GOT3 (cell line): Measurements from ENCODE around the gene TBC1D22A.

Source experiments
- DNase-seq: peaks from one replicate; lab custom pipeline; 2025; ENCODE audit warnings: mixed read lengths; lab: John Stamatoyannopoulos, UW

Gene TBC1D22A

DNA sequence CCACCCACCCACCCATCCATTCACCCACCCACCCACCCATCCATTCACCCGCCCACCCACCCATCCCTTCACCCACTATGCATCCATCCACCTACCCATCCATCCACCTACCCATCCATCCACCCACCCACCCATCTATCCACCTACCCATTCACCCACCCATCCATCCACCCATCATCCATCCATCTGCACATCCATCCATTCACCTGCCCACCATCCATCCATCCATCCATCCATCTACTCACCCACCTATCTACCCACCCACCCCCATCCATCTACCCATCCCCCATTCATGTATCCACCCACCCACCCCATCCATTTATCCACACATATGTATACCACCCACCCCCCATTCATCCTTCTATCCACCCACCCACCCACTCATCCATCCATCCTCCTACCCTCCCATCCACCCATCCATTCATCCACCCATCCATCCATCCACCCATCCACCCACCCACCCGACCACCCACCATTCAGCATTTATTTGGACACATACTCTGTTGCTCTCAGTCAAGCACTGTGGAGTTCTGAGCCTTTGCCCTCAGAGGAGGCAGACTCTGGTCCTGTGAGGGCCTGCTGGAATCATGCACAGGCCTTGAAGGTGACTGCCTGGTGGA is 380.1 kb downstream of the TBC1D22A start:
- no peak for DNase-seq

DNA sequence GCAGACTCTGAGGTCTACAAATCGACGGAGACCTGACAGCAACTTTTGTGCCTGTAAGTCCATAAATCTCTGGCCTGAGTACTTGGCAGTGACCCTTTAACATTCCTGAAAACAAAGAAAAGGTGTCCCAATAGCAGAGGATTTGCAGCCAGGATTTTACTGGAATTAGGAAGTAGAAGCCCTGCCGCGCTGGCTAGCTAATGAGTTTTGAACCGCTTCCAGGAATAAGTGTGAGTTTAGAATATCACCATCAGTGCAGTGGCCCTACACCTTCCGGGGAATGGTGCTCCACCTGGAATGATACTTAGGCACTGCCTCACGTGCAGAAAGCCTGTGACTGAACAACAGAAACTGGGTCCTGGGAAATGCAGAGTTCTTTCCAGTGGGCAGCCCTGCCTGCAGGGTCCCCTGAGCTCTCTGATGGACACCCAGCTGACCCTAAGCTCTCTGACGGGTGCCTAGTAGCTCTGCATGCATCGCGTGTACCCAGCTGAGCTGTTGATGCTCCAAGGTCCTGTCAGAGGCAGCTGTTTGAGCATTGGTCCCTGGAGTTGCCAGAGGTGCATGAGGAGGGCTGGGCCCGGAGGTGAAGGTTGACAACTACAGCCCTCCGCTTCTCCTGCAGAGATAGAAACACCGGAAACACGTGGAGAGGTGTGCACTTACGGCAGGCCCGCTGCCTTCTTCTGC is 380.9 kb downstream of the TBC1D22A start:
- no peak for DNase-seq

DNA sequence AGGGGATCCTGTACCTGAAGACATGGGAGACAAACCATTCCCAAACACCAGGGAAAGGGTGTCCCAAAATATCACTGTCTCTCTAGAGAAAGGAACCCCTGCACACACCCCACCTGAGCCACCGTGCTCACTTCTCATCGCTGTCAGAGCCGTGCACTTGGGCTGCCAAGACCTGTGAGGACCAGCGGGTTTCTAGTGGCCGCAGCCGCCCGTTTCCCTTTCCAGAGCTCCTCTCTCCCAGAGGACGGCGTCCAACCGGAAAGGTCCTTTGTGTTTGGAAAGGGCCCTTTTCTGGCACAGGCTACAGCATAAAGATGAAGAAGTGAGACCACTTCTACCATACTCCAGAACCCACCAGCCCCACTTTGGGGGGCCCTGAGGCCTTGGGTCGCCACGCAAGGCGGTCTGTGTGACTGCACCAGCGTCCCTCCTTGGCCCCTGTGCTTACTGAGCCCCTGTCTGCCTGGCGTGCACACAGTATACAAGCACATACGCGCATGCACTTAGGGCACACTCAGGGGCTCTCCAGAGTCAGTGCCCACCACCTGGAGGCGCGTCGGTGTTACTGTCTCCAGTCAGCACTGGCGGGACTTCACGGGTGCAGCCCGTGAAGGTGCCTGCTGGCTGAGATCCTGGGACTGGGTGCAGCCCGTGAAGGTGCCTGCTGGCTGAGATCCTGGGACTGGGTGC is 381.8 kb downstream of the TBC1D22A start:
- no peak for DNase-seq

DNA sequence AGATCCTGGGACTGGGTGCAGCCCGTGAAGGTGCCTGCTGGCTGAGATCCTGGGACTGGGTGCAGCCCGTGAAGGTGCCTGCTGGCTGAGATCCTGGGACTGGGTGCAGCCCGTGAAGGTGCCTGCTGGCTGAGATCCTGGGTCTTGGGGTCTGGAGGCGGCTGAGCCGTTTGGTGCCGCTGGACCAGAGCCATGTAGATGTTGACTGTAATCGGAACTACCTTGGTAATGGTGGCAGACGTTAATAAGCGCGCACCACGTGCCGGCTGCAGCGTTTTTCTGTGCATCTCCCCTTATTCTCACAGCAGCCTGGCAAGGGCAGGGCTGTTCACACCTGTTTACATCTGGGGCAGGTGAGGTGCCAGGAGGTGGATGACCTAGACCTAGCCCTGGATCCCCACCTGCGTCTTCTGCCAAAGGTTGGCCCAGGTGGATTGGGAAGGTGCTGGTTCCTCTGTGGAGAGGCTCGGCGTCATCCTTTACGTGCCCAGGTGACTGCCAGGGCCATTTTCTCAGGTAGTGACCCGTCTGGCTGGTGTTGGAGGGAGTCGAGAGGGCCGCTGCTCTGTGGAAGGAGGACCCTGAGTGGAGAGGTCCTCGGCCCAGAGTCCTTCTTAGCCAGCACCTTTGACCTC is 382.5 kb downstream of the TBC1D22A start:
- no peak for DNase-seq

- DNase-seq, result no peak
Measured at GRCh38 chr22:47145883-47146282, 383.4 kb downstream of the TBC1D22A start.

DNA sequence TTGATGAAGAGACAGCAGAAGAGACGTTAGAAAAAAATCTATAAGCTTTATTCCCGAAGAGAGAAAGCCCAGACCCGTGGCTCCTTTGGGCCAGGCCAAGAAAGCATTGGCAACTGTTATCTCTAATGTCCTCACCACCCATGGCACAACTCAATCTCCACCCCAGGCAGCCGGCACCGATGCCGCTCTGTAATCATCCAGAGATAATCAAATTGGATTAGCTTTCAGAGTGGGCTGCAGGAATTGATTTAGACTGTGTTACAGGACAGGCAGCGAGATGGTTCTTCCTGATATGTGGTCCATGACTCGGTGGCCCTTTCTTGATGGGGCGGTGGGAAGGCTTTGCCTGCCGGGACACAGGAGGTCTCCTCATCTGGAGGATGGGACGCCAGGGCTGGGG is 383.9 kb downstream of the TBC1D22A start:
- no peak for DNase-seq

DNA sequence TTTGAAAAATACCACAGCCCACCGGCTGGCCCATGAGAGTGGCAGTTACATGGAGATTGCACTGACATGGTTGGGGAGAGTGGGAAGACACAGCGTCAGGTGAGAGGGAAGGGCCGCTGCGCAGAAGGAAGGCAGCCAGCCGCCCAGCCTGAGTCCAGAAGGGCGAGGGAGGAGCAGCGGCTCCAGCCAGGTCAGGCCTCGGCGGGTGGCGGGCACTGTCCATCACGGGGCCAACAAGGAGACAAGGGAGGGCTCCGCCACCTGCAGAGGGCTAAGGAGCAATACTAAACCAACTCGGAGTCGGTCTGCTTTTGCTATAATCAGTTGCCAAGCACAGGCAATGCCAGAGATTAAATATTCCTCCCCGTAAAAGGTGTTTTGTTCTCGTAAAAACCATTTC is 384.5 kb downstream of the TBC1D22A start:
- DNase-seq, result no peak

GRCh38 chr22:47147572-47147971 is 385.1 kb downstream of the TBC1D22A start:
- DNase-seq, result no peak

DNA sequence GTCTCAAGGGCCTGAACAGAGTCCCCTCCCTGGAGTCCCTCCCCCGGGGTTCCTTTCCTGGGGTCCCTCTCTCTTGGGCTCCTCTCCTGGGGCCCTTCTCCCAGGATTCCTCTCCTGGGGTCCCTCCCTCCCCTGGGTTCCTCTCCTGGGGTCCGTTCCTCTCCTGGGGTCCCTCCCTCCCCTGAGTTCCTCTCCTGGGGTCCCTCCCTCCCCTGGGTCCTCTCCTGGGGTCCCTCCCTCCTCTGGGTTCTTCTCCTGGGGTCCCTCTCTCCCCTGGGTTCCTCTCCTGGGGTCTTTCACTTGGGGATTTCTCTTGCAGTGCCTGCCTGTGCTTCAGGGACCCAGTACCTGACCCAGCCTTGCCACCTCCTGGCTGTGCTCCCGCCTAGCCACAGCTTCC is 386.1 kb downstream of the TBC1D22A start:
- no peak for DNase-seq

- no peak for DNase-seq
Measured at GRCh38 chr22:47148956-47149728, 386.7 kb downstream of the TBC1D22A start.

DNA sequence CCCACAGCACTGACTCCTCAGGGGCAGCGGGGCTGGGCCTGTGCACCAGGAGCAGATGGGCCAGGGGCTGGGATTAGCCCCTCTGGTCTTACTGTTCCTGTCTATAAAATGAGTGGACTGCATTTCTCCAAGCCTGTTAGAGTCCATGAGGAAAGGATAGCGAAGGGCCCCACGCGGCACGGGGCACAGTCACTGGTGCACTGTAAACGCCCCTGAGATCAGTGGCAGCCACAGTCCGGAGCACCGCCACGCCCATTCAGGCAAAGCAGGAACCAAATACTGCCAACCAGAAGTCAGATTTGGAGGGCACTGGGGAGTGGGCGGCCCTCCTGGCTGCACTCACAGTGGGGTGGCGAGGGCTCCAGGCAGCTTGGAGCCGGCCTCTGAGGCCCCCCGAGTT is 387.5 kb downstream of the TBC1D22A start:
- DNase-seq, result no peak

DNA sequence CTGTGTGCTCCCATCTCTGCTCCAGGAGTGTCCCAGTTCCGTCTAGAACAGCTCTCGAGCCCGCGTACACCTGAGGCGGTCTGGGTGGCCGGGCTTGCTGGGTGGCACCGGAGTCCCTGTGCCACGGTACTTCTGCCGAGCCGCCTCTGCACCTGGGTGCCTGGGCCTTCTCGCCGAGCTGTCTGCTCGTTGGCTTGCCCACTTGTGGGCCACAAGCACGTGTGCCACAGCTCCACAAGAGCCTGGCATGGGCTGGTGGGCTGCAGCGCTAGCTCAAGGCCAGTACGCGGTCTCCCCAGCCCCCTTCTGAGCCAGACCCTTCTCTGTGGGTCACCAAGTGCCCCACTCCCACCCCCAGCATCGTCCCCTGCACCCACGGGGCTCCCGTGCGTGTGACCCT is 388.0 kb downstream of the TBC1D22A start:
- DNase-seq, result no peak

GRCh38 chr22:47151064-47151463 is 388.6 kb downstream of the TBC1D22A start:
- DNase-seq, result no peak

GRCh38 chr22:47151490-47151889 is 389.0 kb downstream of the TBC1D22A start:
- DNase-seq, result no peak

DNA sequence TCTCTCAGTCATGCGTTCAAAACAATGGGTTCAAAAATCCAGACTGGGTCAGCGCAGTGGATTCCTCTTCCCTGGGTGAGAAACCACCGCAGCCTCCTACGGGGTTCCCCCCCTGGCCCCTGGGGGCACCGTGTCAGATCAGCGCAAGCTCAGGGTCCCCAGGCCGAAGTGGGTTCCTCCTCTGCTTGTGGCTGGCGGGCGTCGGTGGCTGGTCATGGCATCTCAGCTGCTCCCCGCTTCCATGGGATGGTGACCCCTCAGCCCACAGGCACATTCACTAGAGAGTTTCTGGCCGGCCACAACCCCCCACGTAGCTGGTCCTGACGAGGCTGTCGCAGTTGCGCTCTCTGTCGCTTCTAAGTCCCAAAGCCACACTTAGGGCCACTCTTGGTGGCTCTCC is 389.8 kb downstream of the TBC1D22A start:
- DNase-seq, result no peak

- no peak for DNase-seq
Measured at GRCh38 chr22:47152938-47153337, 390.5 kb downstream of the TBC1D22A start.

- DNase-seq, result no peak
Measured at GRCh38 chr22:47153854-47154525, 391.5 kb downstream of the TBC1D22A start.

GRCh38 chr22:47154621-47155081 is 392.2 kb downstream of the TBC1D22A start:
- peak; percentile 24 for DNase-seq

DNA sequence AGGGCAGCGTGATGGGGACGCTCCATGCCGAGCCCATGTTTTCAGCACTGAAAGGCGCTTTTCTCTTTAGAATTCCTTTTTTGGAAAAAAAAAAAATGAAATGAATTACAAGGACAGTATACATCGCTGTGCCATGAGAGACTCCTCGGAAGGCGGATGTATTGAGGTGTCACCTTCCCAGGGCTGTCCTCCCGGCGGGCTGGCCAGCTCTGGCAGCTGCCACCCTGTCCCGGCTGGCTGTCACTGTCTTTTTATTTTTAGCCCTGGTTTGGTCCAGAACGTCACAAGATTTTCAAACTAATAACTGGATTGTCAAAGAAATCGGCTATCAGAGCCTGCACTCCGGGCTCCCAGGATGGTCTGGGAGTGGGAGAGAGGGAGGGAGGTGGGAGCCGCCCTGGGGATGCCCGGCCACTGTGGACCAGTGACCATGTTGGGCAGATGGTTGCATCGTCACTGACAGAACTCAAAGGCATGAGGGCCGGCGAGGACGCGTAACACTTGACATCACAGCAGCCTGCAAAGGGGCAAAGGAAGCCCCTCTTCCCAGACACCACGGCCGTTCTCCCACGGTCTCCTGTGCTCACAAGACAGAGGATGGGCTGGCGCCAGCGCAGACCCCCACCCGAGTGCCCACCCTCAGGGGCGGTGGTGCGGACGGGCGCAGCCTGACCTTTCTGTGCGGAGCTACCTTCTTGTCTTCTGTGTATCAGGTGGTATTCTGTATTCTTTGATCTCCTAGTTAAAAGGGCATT is 392.9 kb downstream of the TBC1D22A start:
- DNase-seq, result no peak

DNA sequence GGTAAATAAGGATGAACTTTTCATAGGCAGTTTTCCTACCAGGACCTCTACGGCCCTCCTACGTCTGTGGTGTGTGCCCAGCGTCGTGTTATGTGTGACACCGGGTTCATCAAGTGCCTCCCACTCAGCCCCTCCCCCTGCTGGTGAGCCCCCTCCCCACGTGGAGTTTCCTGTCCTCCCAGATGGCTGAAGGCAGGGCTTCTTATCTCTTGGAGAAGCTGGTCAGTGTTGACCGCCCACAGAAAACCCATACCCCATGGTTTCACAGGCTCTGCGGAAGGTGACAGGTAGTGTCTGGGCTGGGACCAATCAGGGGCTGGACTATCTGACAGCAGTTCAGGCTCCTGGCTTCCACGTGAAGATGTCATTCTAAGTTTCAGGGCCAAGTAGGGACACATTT is 393.5 kb downstream of the TBC1D22A start:
- DNase-seq, result no peak
